Measurements from ENCODE around the gene SPATA20.

Gene SPATA20

GRCh38 chr17:50547035-50547735 is at the start of gene SPATA20:
TSS of gene SPATA20 (plus strand) at chr17:50547174. CDS start at chr17:50547209, 35 bp downstream.
- no peak for TF ChIP-seq REST (IDR thresholded peaks at IDR 0.05; ENCODE audit: low read depth)
- peak; percentile 81 for TF ChIP-seq YY1 (IDR thresholded peaks at IDR 0.05; ENCODE audit: low read depth)
- 0 out of 2 replicates have a peak, but pooled peaks have one; percentile 27 for TF ChIP-seq TAF1 (IDR thresholded peaks at IDR 0.05; ENCODE audit: low read depth)
- TF ChIP-seq TCF12 (IDR thresholded peaks at IDR 0.05; ENCODE audit: low read depth), result no peak
- TF ChIP-seq NFIC (IDR thresholded peaks at IDR 0.05), result no peak
- TF ChIP-seq EGR1 (IDR thresholded peaks at IDR 0.05), result 0 out of 2 replicates have a peak, but pooled peaks have one; percentile 23
- TF ChIP-seq RAD21 (IDR thresholded peaks at IDR 0.05; ENCODE audit: low read depth), result peak; percentile 99
- no peak for TF ChIP-seq FOXM1 (IDR thresholded peaks at IDR 0.05; ENCODE audit: borderline replicate concordance, low read depth)
- peak; percentile 29; the same call in 1 of the 2 replicates for TF ChIP-seq TEAD4 (IDR thresholded peaks at IDR 0.05)
- peak; percentile 41; the same call in 1 of the 2 replicates for TF ChIP-seq MAX (IDR thresholded peaks at IDR 0.05)

- TF ChIP-seq ZBTB7A (IDR thresholded peaks at IDR 0.05; ENCODE audit: low read depth), result no peak
- no peak for TF ChIP-seq EP300 (IDR thresholded peaks at IDR 0.05; ENCODE audit: borderline replicate concordance)
- no peak for TF ChIP-seq RAD21 (IDR thresholded peaks at IDR 0.05; ENCODE audit: low read depth)
- TF ChIP-seq USF1 (IDR thresholded peaks at IDR 0.05), result no peak
- no peak for TF ChIP-seq YY1 (IDR thresholded peaks at IDR 0.05; ENCODE audit: low read depth)
- no peak for TF ChIP-seq TEAD4 (IDR thresholded peaks at IDR 0.05)
- no peak for TF ChIP-seq NFIC (IDR thresholded peaks at IDR 0.05)
- TF ChIP-seq EGR1 (IDR thresholded peaks at IDR 0.05), result no peak
- no peak for TF ChIP-seq CREB1 (IDR thresholded peaks at IDR 0.05; ENCODE audit: low read depth)
- no peak for TF ChIP-seq REST (IDR thresholded peaks at IDR 0.05; ENCODE audit: low read depth)
- no peak for TF ChIP-seq FOXM1 (IDR thresholded peaks at IDR 0.05; ENCODE audit: borderline replicate concordance, low read depth)
- no peak for TF ChIP-seq MAX (IDR thresholded peaks at IDR 0.05)
- no peak for TF ChIP-seq TAF1 (IDR thresholded peaks at IDR 0.05; ENCODE audit: low read depth)
- no peak for TF ChIP-seq TCF12 (IDR thresholded peaks at IDR 0.05; ENCODE audit: low read depth)
Observed at GRCh38 chr17:50498021-50498874, 48.7 kb upstream of the SPATA20 start.

- TF ChIP-seq USF1 (IDR thresholded peaks at IDR 0.05) (no peak), EGR1 (IDR thresholded peaks at IDR 0.05) (no peak), CREB1 (IDR thresholded peaks at IDR 0.05; ENCODE audit: low read depth) (no peak), TAF1 (IDR thresholded peaks at IDR 0.05; ENCODE audit: low read depth) (no peak), MAX (IDR thresholded peaks at IDR 0.05) (no peak), RAD21 (IDR thresholded peaks at IDR 0.05; ENCODE audit: low read depth) (no peak), YY1 (IDR thresholded peaks at IDR 0.05; ENCODE audit: low read depth) (no peak), REST (IDR thresholded peaks at IDR 0.05; ENCODE audit: low read depth) (no peak), NFIC (IDR thresholded peaks at IDR 0.05) (no peak), TEAD4 (IDR thresholded peaks at IDR 0.05) (no peak), CEBPB (IDR thresholded peaks at IDR 0.05) (no peak), TCF12 (IDR thresholded peaks at IDR 0.05; ENCODE audit: low read depth) (no peak), ZBTB7A (IDR thresholded peaks at IDR 0.05; ENCODE audit: low read depth) (no peak), EP300 (IDR thresholded peaks at IDR 0.05; ENCODE audit: borderline replicate concordance) (no peak), FOXM1 (IDR thresholded peaks at IDR 0.05; ENCODE audit: borderline replicate concordance, low read depth) (no peak)
Observed at GRCh38 chr17:50499270-50499669, 47.7 kb upstream of the SPATA20 start.
